ENCODE measurements around the gene RBKS.

RBKS gene

DNA sequence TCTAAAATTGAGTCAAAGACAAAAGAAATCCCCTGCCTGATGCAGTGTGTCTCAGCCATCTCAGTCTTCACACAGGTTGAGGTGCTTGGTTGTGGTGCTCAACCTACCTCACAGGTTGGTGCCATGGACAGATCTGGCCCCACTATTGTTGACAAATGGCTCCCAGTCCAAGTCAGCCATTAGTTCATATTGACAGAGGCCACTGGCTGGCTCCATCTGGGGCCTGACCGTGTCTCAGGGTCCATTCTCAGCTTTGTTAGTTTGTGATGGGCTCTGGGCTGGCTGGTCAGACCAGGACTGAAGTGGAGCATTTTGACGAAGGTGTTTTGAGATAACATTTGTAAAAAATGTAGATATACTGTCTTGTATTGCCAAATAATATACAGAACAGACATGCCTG lies 81.8 kb downstream of the RBKS start:
- TF ChIP-seq CTCF (IDR thresholded peaks at IDR 0.05; ENCODE audit: insufficient read depth, low read length, missing control alignments) = no peak
- POLR2A ChIA-PET = no interaction called here
- DNase-seq (ENCODE audit: low read depth, low spot score) = no peak
- H3K4me3 ChIP-seq (ENCODE audit: low read depth, low read length) = no peak overlapping the region
- CTCF ChIA-PET = interaction anchor here (1.2 to 3.2 kb wide), 2 partner anchors 10 to 48 kb away, joined by 3 to 10 read pairs; no protein-coding TSS in a partner anchor

DNA sequence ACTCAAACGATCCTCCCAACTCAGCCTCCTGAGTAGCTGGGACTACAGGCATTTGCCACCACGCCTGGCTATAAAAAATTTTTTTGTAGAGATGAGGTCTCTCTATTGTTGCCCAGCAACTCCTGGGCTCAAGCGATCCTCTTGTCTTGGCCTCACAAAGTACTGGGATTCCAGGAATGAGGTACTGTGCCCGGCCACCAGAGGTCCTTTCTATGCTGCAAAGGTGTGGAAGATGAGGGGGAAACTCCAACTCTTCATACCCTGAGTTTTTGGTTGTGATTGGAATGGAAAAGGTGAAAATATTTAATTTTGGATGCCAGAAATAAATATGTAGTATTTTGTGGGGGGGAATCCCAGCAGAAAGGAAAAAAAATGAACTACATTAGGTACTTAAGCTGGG lies 82.7 kb downstream of the RBKS start:
- DNase-seq (ENCODE audit: low read depth, low spot score) = no peak
- no peak overlapping the region for H3K4me3 ChIP-seq (ENCODE audit: low read depth, low read length)
- POLR2A ChIA-PET = no interaction called here
- peak; percentile 49 for TF ChIP-seq CTCF (IDR thresholded peaks at IDR 0.05; ENCODE audit: insufficient read depth, low read length, missing control alignments)
- CTCF ChIA-PET = interaction anchor here (0.8 to 3.2 kb wide), 4 partner anchors 11 to 589 kb away, joined by 3 to 10 read pairs (median 4); no protein-coding TSS in a partner anchor

- ChIA-PET POLR2A (no interaction called here), CTCF (interaction anchor here (0.8 to 1.3 kb wide), 3 partner anchors 10 to 590 kb away, joined by 3 to 4 read pairs (median 3); no protein-coding TSS in a partner anchor)
- DNase-seq (ENCODE audit: low read depth, low spot score) = no peak
- H3K4me3 ChIP-seq (ENCODE audit: low read depth, low read length) = no peak overlapping the region
- TF ChIP-seq CTCF (IDR thresholded peaks at IDR 0.05; ENCODE audit: insufficient read depth, low read length, missing control alignments) = no peak
Measured at GRCh38 chr2:27806311-27807059, 83.7 kb downstream of the RBKS start.

DNA sequence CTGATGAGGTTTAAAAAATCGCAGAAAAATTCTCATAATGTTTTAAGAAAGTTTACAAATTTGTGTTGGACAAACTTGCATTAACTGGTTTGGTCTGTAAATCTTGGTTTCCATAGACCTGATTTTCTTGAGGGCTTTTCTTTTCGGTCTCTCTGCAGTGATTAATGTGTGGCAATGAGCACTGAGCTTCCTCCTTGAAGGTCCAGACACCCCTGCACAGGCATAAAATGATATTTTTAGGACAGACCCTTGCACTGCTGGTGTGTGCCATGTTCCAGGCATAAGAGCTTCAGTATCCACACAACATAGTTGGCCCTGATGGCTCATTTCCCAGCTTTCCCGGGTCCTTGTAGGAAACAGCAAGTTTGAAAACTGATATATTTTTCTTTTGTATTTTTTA lies 85.0 kb downstream of the RBKS start:
- TF ChIP-seq CTCF (IDR thresholded peaks at IDR 0.05; ENCODE audit: insufficient read depth, low read length, missing control alignments) = no peak
- no peak for DNase-seq (ENCODE audit: low read depth, low spot score)
- H3K4me3 ChIP-seq (ENCODE audit: low read depth, low read length) = no peak overlapping the region
- ChIA-PET POLR2A (no interaction called here), CTCF (interaction anchor here (1.3 kb wide), 1 partner anchor 9 kb away, joined by 4 read pairs; no protein-coding TSS in a partner anchor)

DNA sequence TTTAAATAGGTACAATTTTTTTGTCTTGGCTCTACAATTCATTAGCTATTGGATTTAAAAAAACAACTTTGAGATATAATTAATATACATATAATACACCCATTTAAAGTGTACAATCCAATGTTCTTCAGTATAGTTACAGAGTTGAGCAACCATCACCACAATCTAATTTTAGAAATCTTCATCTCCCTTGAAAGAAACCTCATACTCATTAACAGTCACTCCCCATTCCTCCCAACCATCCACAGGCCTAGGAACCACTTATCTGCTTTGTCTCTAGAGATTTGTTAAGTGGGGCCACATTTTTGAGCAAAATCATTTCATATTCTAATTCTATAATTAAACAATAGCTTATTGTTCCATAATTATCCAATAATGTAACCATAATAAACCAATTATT lies 86.0 kb downstream of the RBKS start:
- no peak overlapping the region for H3K4me3 ChIP-seq (ENCODE audit: low read depth, low read length)
- DNase-seq (ENCODE audit: low read depth, low spot score) = no peak
- CTCF ChIA-PET = interaction anchor here (0.6 to 0.7 kb wide), 2 partner anchors 169 to 1155 kb away, joined by 3 read pairs; no protein-coding TSS in a partner anchor
- POLR2A ChIA-PET = no interaction called here
- no peak for TF ChIP-seq CTCF (IDR thresholded peaks at IDR 0.05; ENCODE audit: insufficient read depth, low read length, missing control alignments)

DNA sequence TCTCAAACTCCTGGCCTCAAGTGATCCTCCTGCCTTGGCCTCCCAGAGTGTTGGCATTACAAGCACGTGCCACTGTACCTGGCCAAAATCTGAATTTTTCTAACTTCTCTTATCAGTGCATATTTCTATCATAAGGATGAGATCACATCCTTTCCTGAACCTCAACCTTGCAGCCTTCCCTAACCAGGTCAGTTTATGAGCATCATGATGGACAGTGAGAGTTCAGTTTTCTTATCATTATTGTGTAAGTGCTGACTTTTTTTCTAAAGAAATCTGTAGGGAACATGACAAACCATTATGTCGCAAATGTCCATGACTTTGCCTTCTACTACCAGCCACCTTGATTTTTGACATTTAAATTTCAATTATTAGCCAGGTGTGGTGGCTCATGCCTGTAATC lies 87.1 kb downstream of the RBKS start:
- no peak for TF ChIP-seq CTCF (IDR thresholded peaks at IDR 0.05; ENCODE audit: insufficient read depth, low read length, missing control alignments)
- POLR2A ChIA-PET = no interaction called here
- DNase-seq (ENCODE audit: low read depth, low spot score) = no peak
- H3K4me3 ChIP-seq (ENCODE audit: low read depth, low read length) = no peak overlapping the region
- CTCF ChIA-PET = no interaction called here

All from AG04449 (cell line).